Measurements from ENCODE around the gene TMEM225.
"Not testable (repeated sequence)": the region's sequence is repeated elsewhere in the genome, so short reads cannot be mapped to it uniquely, and the experiment has no call there.

Gene TMEM225

GRCh38 chr11:123885570-123885969, at the start of gene TMEM225:
Gene TMEM225, minus strand, starts transcription at chr11:123885670. Its CDS starts 245 bp downstream, at chr11:123885425.
- Histone ChIP-seq H3K9me3 (ENCODE audit: control insufficient read depth, insufficient read depth, low read depth, low read length) (no peaks in the 10 kb centered on the region), H3K27ac (ENCODE audit: low read depth, low read length) (no peak within 1 kb of the TSS), H3K4me1 (ENCODE audit: control insufficient read depth, insufficient read depth, low read length) (no peaks in the 10 kb centered on the region), H3K9ac (ENCODE audit: low read length) (no peak within 1 kb of the TSS), H3K4me3 (ENCODE audit: low read depth, low read length) (no peak within 1 kb of the TSS), H3K27me3 (ENCODE audit: control insufficient read depth, insufficient read depth, low read length) (no peaks in the 10 kb centered on the region), H3K36me3 (ENCODE audit: control insufficient read depth, insufficient read depth, low read length) (no peaks in the 10 kb centered on the region)

- H3K4me1 ChIP-seq (ENCODE audit: control insufficient read depth, insufficient read depth, low read length), result no peaks in the 10 kb centered on the region
- no peak overlapping the region for H3K27ac ChIP-seq (ENCODE audit: low read depth, low read length)
- H3K9me3 ChIP-seq (ENCODE audit: control insufficient read depth, insufficient read depth, low read depth, low read length), result no peaks in the 10 kb centered on the region
- no peak overlapping the region for H3K4me3 ChIP-seq (ENCODE audit: low read depth, low read length)
- no peaks in the 10 kb centered on the region for H3K36me3 ChIP-seq (ENCODE audit: control insufficient read depth, insufficient read depth, low read length)
- H3K9ac ChIP-seq (ENCODE audit: low read length), result no peak overlapping the region
- no peaks in the 10 kb centered on the region for H3K27me3 ChIP-seq (ENCODE audit: control insufficient read depth, insufficient read depth, low read length)
Measured at GRCh38 chr11:123924027-123924426, 38.6 kb upstream of the TMEM225 start.

GRCh38 chr11:123920943-123921342, 35.5 kb upstream of the TMEM225 start:
- Histone ChIP-seq H3K9ac (ENCODE audit: low read length) (no peak overlapping the region), H3K4me3 (ENCODE audit: low read depth, low read length) (no peak overlapping the region), H3K4me1 (ENCODE audit: control insufficient read depth, insufficient read depth, low read length) (no peaks in the 10 kb centered on the region), H3K9me3 (ENCODE audit: control insufficient read depth, insufficient read depth, low read depth, low read length) (no peaks in the 10 kb centered on the region), H3K36me3 (ENCODE audit: control insufficient read depth, insufficient read depth, low read length) (no peaks in the 10 kb centered on the region), H3K27me3 (ENCODE audit: control insufficient read depth, insufficient read depth, low read length) (no peaks in the 10 kb centered on the region), H3K27ac (ENCODE audit: low read depth, low read length) (no peak overlapping the region)

GRCh38 chr11:123905826-123906225, 20.4 kb upstream of the TMEM225 start:
- peaks cover 3% of the 10 kb centered on the region; the same call in 1 of the 2 replicates for H3K4me1 ChIP-seq (ENCODE audit: control insufficient read depth, insufficient read depth, low read length)
- H3K9me3 ChIP-seq (ENCODE audit: control insufficient read depth, insufficient read depth, low read depth, low read length), result no peaks in the 10 kb centered on the region
- no peak overlapping the region for H3K27ac ChIP-seq (ENCODE audit: low read depth, low read length)
- no peaks in the 10 kb centered on the region for H3K36me3 ChIP-seq (ENCODE audit: control insufficient read depth, insufficient read depth, low read length)
- no peaks in the 10 kb centered on the region for H3K27me3 ChIP-seq (ENCODE audit: control insufficient read depth, insufficient read depth, low read length)
- no peak overlapping the region for H3K4me3 ChIP-seq (ENCODE audit: low read depth, low read length)
- H3K9ac ChIP-seq (ENCODE audit: low read length), result no peak overlapping the region

- Histone ChIP-seq H3K9me3 (ENCODE audit: control insufficient read depth, insufficient read depth, low read depth, low read length) (no peaks in the 10 kb centered on the region), H3K4me3 (ENCODE audit: low read depth, low read length) (no peak overlapping the region), H3K27me3 (ENCODE audit: control insufficient read depth, insufficient read depth, low read length) (no peaks in the 10 kb centered on the region), H3K27ac (ENCODE audit: low read depth, low read length) (no peak overlapping the region), H3K36me3 (ENCODE audit: control insufficient read depth, insufficient read depth, low read length) (no peaks in the 10 kb centered on the region), H3K9ac (ENCODE audit: low read length) (no peak overlapping the region), H3K4me1 (ENCODE audit: control insufficient read depth, insufficient read depth, low read length) (peaks cover 3% of the 10 kb centered on the region; the same call in 1 of the 2 replicates)
Measured at GRCh38 chr11:123904932-123905331, 19.5 kb upstream of the TMEM225 start.

- Histone ChIP-seq H3K27ac (ENCODE audit: low read depth, low read length) (no peak overlapping the region), H3K4me3 (ENCODE audit: low read depth, low read length) (no peak overlapping the region)
Measured at GRCh38 chr11:123903932-123904331, 18.5 kb upstream of the TMEM225 start.

GRCh38 chr11:123901867-123902266, 16.4 kb upstream of the TMEM225 start, which contains the start of gene OR8D4:
Gene OR8D4, plus strand, starts transcription at chr11:123902167. Its CDS starts 4,265 bp downstream, at chr11:123906432.
- H3K4me3 ChIP-seq (ENCODE audit: low read depth, low read length), result no peak within 1 kb of the TSS
- peaks cover 3% of the 10 kb centered on the region; the same call in 1 of the 2 replicates for H3K4me1 ChIP-seq (ENCODE audit: control insufficient read depth, insufficient read depth, low read length)
- no peak within 1 kb of the TSS for H3K9ac ChIP-seq (ENCODE audit: low read length)
- no peak within 1 kb of the TSS for H3K27ac ChIP-seq (ENCODE audit: low read depth, low read length)
- no peaks in the 10 kb centered on the region for H3K36me3 ChIP-seq (ENCODE audit: control insufficient read depth, insufficient read depth, low read length)
- no peaks in the 10 kb centered on the region for H3K9me3 ChIP-seq (ENCODE audit: control insufficient read depth, insufficient read depth, low read depth, low read length)
- no peaks in the 10 kb centered on the region for H3K27me3 ChIP-seq (ENCODE audit: control insufficient read depth, insufficient read depth, low read length)

More at GRCh38 chr11:123903932-123904331, 18.5 kb upstream of the TMEM225 start:
- H3K9ac ChIP-seq (ENCODE audit: low read length), result no peak overlapping the region
- peaks cover 3% of the 10 kb centered on the region; the same call in 1 of the 2 replicates for H3K4me1 ChIP-seq (ENCODE audit: control insufficient read depth, insufficient read depth, low read length)
- no peaks in the 10 kb centered on the region for H3K9me3 ChIP-seq (ENCODE audit: control insufficient read depth, insufficient read depth, low read depth, low read length)
- H3K27me3 ChIP-seq (ENCODE audit: control insufficient read depth, insufficient read depth, low read length), result no peaks in the 10 kb centered on the region
- no peaks in the 10 kb centered on the region for H3K36me3 ChIP-seq (ENCODE audit: control insufficient read depth, insufficient read depth, low read length)

GRCh38 chr11:123899792-123900191, 14.3 kb upstream of the TMEM225 start:
- Histone ChIP-seq H3K4me1 (ENCODE audit: control insufficient read depth, insufficient read depth, low read length) (no peaks in the 10 kb centered on the region), H3K9me3 (ENCODE audit: control insufficient read depth, insufficient read depth, low read depth, low read length) (no peaks in the 10 kb centered on the region), H3K36me3 (ENCODE audit: control insufficient read depth, insufficient read depth, low read length) (no peaks in the 10 kb centered on the region), H3K27me3 (ENCODE audit: control insufficient read depth, insufficient read depth, low read length) (no peaks in the 10 kb centered on the region), H3K9ac (ENCODE audit: low read length) (no peak overlapping the region), H3K27ac (ENCODE audit: low read depth, low read length) (no peak overlapping the region), H3K4me3 (ENCODE audit: low read depth, low read length) (no peak overlapping the region)

GRCh38 chr11:123892031-123892430, 6.6 kb upstream of the TMEM225 start:
- Histone ChIP-seq H3K4me3 (ENCODE audit: low read depth, low read length) (no peak overlapping the region), H3K9me3 (ENCODE audit: control insufficient read depth, insufficient read depth, low read depth, low read length) (no peaks in the 10 kb centered on the region), H3K36me3 (ENCODE audit: control insufficient read depth, insufficient read depth, low read length) (no peaks in the 10 kb centered on the region), H3K27me3 (ENCODE audit: control insufficient read depth, insufficient read depth, low read length) (no peaks in the 10 kb centered on the region), H3K4me1 (ENCODE audit: control insufficient read depth, insufficient read depth, low read length) (no peaks in the 10 kb centered on the region), H3K27ac (ENCODE audit: low read depth, low read length) (no peak overlapping the region), H3K9ac (ENCODE audit: low read length) (no peak overlapping the region)

GRCh38 chr11:123880912-123881311, 4.6 kb downstream of the TMEM225 start:
- H3K36me3 ChIP-seq (ENCODE audit: control insufficient read depth, insufficient read depth, low read length), result no peaks in the 10 kb centered on the region
- H3K9ac ChIP-seq (ENCODE audit: low read length), result no peak overlapping the region
- no peak overlapping the region for H3K4me3 ChIP-seq (ENCODE audit: low read depth, low read length)
- no peaks in the 10 kb centered on the region for H3K4me1 ChIP-seq (ENCODE audit: control insufficient read depth, insufficient read depth, low read length)
- no peak overlapping the region for H3K27ac ChIP-seq (ENCODE audit: low read depth, low read length)
- H3K27me3 ChIP-seq (ENCODE audit: control insufficient read depth, insufficient read depth, low read length), result no peaks in the 10 kb centered on the region
- no peaks in the 10 kb centered on the region for H3K9me3 ChIP-seq (ENCODE audit: control insufficient read depth, insufficient read depth, low read depth, low read length)

GRCh38 chr11:123867795-123868194, 17.7 kb downstream of the TMEM225 start:
- Histone ChIP-seq H3K9me3 (ENCODE audit: control insufficient read depth, insufficient read depth, low read depth, low read length) (peaks cover 27% of the 10 kb centered on the region), H3K4me1 (ENCODE audit: control insufficient read depth, insufficient read depth, low read length) (peaks cover 10% of the 10 kb centered on the region)
- not testable (repeated sequence) for H3K27ac ChIP-seq (ENCODE audit: low read depth, low read length); H3K9ac ChIP-seq (ENCODE audit: low read length); H3K36me3 ChIP-seq (ENCODE audit: control insufficient read depth, insufficient read depth, low read length); H3K27me3 ChIP-seq (ENCODE audit: control insufficient read depth, insufficient read depth, low read length); H3K4me3 ChIP-seq (ENCODE audit: low read depth, low read length)

GRCh38 chr11:123865293-123865692, 20.2 kb downstream of the TMEM225 start:
- H3K9ac ChIP-seq (ENCODE audit: low read length); H3K36me3 ChIP-seq (ENCODE audit: control insufficient read depth, insufficient read depth, low read length); H3K27me3 ChIP-seq (ENCODE audit: control insufficient read depth, insufficient read depth, low read length); H3K4me3 ChIP-seq (ENCODE audit: low read depth, low read length): not testable (repeated sequence)
- H3K4me1 ChIP-seq (ENCODE audit: control insufficient read depth, insufficient read depth, low read length), result peaks cover 20% of the 10 kb centered on the region
- H3K9me3 ChIP-seq (ENCODE audit: control insufficient read depth, insufficient read depth, low read depth, low read length), result peaks cover 12% of the 10 kb centered on the region
- H3K27ac ChIP-seq (ENCODE audit: low read depth, low read length), result peak overlapping the region; percentile 41; the same call in 1 of the 2 replicates

Measured in HUES6 (cell line).